Measurements from ENCODE around the gene CLSTN2.

DNA sequence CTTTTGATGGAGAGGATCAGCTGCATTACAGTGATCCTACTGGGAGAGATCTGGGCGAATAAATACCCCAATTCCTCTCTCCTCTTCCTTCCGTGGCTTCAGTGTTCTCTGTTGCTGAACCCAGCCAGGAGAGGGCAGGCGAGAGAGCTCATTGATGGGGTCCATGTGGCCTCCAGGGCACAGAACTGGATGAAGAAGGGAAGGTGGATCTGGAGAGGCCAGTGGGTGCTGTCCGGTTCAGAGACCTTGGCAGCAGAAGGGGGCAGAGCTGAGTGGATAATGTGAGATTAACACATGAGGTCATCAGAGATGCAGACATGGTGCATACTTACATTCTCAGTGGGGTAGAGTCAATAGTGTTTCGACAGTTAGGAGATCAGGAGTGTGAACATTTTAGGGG, 193.6 kb downstream of the CLSTN2 start:
- no peak for TF ChIP-seq EZH2 (IDR thresholded peaks at IDR 0.05; ENCODE audit: low read depth, low read length, severe bottlenecking)
- no peak for TF ChIP-seq CHD2 (IDR thresholded peaks at IDR 0.05; ENCODE audit: low read length)
- TF ChIP-seq, protein P1, sequence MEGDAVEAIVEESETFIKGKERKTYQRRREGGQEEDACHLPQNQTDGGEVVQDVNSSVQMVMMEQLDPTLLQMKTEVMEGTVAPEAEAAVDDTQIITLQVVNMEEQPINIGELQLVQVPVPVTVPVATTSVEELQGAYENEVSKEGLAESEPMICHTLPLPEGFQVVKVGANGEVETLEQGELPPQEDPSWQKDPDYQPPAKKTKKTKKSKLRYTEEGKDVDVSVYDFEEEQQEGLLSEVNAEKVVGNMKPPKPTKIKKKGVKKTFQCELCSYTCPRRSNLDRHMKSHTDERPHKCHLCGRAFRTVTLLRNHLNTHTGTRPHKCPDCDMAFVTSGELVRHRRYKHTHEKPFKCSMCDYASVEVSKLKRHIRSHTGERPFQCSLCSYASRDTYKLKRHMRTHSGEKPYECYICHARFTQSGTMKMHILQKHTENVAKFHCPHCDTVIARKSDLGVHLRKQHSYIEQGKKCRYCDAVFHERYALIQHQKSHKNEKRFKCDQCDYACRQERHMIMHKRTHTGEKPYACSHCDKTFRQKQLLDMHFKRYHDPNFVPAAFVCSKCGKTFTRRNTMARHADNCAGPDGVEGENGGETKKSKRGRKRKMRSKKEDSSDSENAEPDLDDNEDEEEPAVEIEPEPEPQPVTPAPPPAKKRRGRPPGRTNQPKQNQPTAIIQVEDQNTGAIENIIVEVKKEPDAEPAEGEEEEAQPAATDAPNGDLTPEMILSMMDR (IDR thresholded peaks at IDR 0.05; ENCODE audit: control extremely low read depth in 1 of 3, insufficient read depth in 1 of 3, low read depth in 1 of 3, low read length in 3 of 3) = peak; percentile 74 to 86 (median 82)
- TF ChIP-seq SUZ12 (IDR thresholded peaks at IDR 0.05; ENCODE audit: low read length) = no peak
- TF ChIP-seq, protein P2, sequence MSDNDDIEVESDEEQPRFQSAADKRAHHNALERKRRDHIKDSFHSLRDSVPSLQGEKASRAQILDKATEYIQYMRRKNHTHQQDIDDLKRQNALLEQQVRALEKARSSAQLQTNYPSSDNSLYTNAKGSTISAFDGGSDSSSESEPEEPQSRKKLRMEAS (IDR thresholded peaks at IDR 0.05) = peak; percentile 84
- TF ChIP-seq GTF2F1 (IDR thresholded peaks at IDR 0.05; ENCODE audit: borderline replicate concordance, low read depth, low read length) = no peak
- no peak for TF ChIP-seq POLR2AphosphoS5 (IDR thresholded peaks at IDR 0.05; ENCODE audit: low read depth, low read length)
- TF ChIP-seq, protein P3, sequence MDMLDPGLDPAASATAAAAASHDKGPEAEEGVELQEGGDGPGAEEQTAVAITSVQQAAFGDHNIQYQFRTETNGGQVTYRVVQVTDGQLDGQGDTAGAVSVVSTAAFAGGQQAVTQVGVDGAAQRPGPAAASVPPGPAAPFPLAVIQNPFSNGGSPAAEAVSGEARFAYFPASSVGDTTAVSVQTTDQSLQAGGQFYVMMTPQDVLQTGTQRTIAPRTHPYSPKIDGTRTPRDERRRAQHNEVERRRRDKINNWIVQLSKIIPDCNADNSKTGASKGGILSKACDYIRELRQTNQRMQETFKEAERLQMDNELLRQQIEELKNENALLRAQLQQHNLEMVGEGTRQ (IDR thresholded peaks at IDR 0.05; ENCODE audit: low read length) = no peak
- no peak for TF ChIP-seq SIN3A (conservative IDR thresholded peaks at IDR 0.05 in 1 of 2, IDR thresholded peaks at IDR 0.05 in 1 of 2; ENCODE audit: low read depth in 1 of 2, low read length in 2 of 2)
- TF ChIP-seq TAF1 (IDR thresholded peaks at IDR 0.05; ENCODE audit: low read depth, low read length) = no peak
- TF ChIP-seq BRCA1 (IDR thresholded peaks at IDR 0.05; ENCODE audit: low read depth, low read length) = no peak
- TF ChIP-seq GABPA (IDR thresholded peaks at IDR 0.05; ENCODE audit: borderline replicate concordance, insufficient read depth, low read length) = no peak
- TF ChIP-seq CBX8 (IDR thresholded peaks at IDR 0.05; ENCODE audit: borderline replicate concordance, low read depth, low read length) = no peak
- TF ChIP-seq POLR2A (IDR thresholded peaks at IDR 0.05; ENCODE audit: control extremely low read depth in 1 of 2, low read depth in 2 of 2, low read length in 2 of 2) = no peak

Measured in H1 (cell line).